GM18526 (cell line): ENCODE measurements around the gene XNDC1N.

ENCODE experiments used
- POLR2A ChIP-seq: IDR thresholded peaks from 3 replicates; pipeline ENCODE4 v1.6.1; 2011; ENCODE audit not compliant: insufficient read length; ENCODE audit errors: extremely low read depth

XNDC1N gene

GRCh38 chr11:71927820-71928736, at the start of gene XNDC1N:
TSS of gene XNDC1N (minus strand) at chr11:71928594. CDS start at chr11:71923353, 5,241 bp downstream.
- TF ChIP-seq POLR2A: peak; percentile 62

- no peak for TF ChIP-seq POLR2A
Measured at GRCh38 chr11:71977743-71978418, 49.5 kb upstream of the XNDC1N start.

GRCh38 chr11:71977090-71977489, 48.7 kb upstream of the XNDC1N start:
- no peak for TF ChIP-seq POLR2A

GRCh38 chr11:71976551-71976950, 48.2 kb upstream of the XNDC1N start:
- TF ChIP-seq POLR2A: no peak

GRCh38 chr11:71971680-71972079, 43.3 kb upstream of the XNDC1N start:
- TF ChIP-seq POLR2A: no peak

- TF ChIP-seq POLR2A: no peak
Measured at GRCh38 chr11:71964641-71965040, 36.2 kb upstream of the XNDC1N start.

- TF ChIP-seq POLR2A: no peak
Measured at GRCh38 chr11:71963468-71963867, 35.1 kb upstream of the XNDC1N start.

GRCh38 chr11:71962428-71963038, 34.1 kb upstream of the XNDC1N start:
- TF ChIP-seq POLR2A: no peak

GRCh38 chr11:71955898-71956456, 27.6 kb upstream of the XNDC1N start:
- no peak for TF ChIP-seq POLR2A

- TF ChIP-seq POLR2A: no peak
Measured at GRCh38 chr11:71951741-71952310, 23.4 kb upstream of the XNDC1N start.

GRCh38 chr11:71949034-71949433, 20.6 kb upstream of the XNDC1N start:
- TF ChIP-seq POLR2A: no peak

GRCh38 chr11:71948314-71949027, 20.1 kb upstream of the XNDC1N start:
- TF ChIP-seq POLR2A: no peak

GRCh38 chr11:71947498-71947897, 19.1 kb upstream of the XNDC1N start:
- TF ChIP-seq POLR2A: no peak

GRCh38 chr11:71946144-71946571, 17.8 kb upstream of the XNDC1N start:
- TF ChIP-seq POLR2A: no peak
